Measurements from ENCODE around the gene GLRX.
A peak's percentile ranks its signal among the peaks of the same experiment; 100 is the strongest.
"Not testable (repeated sequence)": the region's sequence is repeated elsewhere in the genome, so short reads cannot be mapped to it uniquely, and the experiment has no call there.

GLRX gene

DNA sequence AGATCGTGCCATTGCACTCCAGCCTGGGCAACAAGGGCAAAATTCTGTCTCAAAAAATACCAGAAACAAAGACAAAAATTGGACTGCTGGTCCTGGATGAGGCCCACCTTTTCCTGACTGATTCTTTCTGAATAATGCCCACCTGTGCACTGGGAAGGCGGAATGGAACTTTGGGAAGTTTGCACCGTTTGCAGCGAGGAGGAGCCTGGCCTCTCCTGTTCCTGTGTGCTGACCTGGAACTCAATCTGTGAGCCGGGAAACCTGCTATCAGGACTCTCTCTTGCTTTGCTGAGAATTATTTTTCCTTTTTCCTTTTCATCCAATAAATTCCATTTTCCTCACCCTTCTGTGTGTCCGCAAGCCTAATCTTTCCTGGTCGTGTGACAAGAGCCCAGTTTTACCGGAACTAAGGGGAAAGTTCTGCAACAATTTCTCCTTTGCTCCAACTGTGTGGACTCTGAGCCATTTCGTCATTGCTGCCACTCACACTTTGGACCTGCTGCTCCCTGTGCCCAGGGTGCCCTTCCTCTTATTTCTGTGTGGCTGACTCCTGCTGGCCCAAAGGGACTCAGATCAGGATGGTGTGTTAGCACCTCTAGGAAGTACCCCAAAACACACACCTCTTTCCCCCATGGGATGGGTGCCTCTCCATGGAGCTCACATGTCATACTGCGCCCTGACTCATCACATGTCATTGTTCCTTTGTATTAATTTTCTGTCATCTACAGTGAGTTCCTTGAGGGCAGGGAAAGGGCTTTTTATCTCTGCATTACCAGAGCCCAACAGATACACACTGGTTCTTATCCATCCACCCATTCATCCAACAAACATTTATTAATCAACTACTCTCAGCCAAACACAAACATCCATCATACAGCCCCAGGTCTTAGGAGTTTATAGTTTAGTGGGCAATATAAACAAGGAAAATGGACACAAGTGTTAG is 4.7 kb upstream of the GLRX start:
- DNase-seq (ENCODE audit: low read depth) = no peak

- DNase-seq (ENCODE audit: low read depth) = no peak
These were observed 3.0 kb upstream of the GLRX start for GRCh38 chr5:95825495-95825894.

DNA sequence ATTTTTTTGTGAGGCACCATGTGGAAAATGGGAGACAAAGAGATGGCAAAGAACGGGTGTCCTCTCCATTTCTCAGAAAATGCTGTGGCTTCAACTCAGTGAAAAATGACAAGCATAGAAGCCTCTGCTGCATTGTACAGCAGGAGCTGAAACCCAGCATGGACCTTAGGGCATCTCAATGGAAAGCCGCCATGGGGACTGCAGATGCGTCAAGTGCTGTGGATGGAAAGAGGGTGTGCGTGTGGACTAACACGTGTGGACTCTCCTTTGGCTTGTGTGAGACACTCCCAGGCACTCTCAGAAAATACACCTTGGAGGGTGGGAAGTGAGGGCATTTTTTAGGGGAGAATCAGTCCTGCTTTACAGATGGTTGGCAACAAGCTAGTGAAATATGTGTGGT is 2.2 kb upstream of the GLRX start:
- no peak for DNase-seq (ENCODE audit: low read depth)

DNA sequence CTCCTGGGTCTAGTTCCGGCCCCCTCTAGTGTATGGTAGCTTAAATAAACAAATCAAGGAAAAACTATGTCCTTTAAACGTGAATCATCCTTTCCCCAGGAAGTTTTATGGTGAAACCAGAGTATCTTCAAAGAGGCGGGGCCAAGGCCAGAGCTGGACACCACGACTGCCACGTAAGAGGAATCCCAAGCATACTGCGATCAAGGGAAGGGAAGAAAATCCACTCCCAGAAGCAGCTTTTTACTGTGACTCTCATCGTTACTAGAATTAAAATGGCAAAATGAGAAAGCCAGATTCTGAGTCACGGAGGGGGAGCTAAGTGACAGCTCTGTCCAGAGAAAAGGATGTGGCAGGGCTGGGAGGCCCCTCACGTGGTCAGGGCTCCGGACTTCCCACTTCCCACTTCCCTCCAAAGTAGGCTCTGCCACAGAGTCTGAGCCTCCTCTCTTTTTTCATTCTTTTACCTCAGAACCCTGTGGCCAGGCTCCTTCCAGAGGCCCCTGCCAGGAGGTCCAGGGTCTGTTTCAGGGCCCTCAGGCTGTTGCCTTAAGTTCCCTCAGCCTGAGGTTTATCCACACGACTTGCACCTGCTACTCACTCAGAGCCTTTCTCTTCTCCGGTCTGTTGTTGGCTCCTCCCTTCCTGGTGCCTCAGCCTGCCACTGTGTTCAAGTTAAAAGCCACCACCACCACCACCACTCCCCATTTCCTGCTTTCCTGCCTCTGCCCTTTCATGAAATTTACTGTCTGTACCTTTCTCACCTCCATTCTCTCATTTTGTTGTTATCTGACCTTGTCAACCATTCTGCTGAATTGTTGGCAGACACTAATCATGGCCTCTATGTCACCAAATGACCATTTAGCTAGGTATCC is 1.4 kb upstream of the GLRX start:
- peak; percentile 97 for DNase-seq (ENCODE audit: low read depth)

GRCh38 chr5:95823218-95823737 is 752 bp upstream of the GLRX start:
- DNase-seq (ENCODE audit: low read depth) = no peak

GRCh38 chr5:95822043-95822541 is 434 bp downstream of the GLRX start:
- peak; percentile 61 for DNase-seq (ENCODE audit: low read depth)

- no peak for DNase-seq (ENCODE audit: low read depth)
These were observed 1.2 kb downstream of the GLRX start for GRCh38 chr5:95821110-95822021.

- no peak for DNase-seq (ENCODE audit: low read depth)
These were observed 4.1 kb downstream of the GLRX start for GRCh38 chr5:95818181-95819147.

DNA sequence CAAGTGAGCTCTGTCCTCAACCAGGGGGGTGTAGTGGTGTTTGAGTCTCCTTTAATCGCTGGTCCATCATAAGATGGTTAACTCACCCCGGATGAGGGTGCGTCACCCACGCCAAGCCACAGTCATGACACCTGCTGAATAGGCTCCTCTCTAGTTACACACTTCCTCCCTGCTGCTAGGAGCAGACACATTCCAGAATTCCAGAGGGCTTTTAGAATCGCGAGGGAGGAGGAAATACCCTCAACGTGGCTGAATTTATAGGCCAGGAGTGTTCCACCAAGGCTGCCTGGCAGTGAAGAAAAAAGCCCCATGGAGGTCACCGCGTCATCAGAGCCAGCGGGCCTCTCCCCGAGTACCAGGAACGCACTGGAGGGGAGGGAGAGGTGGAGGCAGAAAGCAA is 5.1 kb downstream of the GLRX start:
- DNase-seq (ENCODE audit: low read depth) = peak; percentile 84

GRCh38 chr5:95816776-95817175 is 5.8 kb downstream of the GLRX start:
- no peak for DNase-seq (ENCODE audit: low read depth)

GRCh38 chr5:95816341-95816740 is 6.2 kb downstream of the GLRX start:
- no peak for DNase-seq (ENCODE audit: low read depth)

GRCh38 chr5:95815155-95815729 is 7.3 kb downstream of the GLRX start:
- DNase-seq (ENCODE audit: low read depth) = no peak

DNA sequence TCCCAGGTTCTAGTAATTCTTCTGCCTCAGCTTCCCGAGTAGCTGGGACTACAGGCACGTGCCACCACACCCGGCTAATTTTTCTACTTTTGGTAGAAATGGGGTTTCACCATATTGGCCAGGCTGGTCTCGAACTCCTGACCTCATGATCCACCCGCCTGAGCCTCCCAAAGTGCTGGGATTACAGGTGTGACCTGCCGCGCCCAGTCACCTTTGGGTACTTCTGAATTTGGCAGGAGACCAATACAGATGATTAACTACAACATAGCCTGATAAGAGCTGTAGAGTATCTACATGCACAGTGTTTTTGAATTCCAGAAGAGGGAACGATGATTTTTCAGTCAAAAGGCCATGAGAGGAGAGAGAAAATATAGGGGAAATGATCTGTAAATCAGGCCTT is 9.5 kb downstream of the GLRX start:
- not testable (repeated sequence) for DNase-seq (ENCODE audit: low read depth)

- DNase-seq (ENCODE audit: low read depth) = peak; percentile 48
These were observed 10.5 kb downstream of the GLRX start for GRCh38 chr5:95812074-95812471.

DNA sequence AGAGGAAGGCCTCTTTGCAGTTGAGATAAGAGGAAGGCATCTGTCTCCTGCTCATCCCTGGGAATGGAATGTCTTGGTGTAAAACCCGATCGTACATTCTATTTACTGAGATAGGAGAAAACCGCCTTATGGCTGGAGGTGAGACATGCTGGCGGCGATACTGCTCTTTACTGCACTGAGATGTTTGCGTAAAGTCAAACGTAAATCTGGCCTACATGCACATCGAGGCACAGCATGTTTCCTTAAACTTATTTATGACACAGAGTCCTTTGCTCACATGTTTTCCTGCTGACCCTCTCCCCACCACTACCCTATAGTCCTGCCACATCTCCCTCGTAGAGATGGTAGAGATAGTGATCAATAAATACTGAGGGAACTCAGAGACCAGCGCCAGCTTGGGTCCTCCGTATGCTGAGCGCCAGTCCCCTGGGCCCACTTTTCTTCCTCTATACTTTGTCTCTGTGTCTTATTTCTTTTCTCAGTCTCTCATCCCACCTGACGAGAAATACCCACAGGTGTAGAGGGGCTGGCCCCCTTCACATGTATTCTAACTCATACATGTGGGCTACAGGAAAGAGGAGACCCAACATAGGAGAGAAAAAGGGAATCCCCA is 11.0 kb downstream of the GLRX start:
- DNase-seq (ENCODE audit: low read depth) = not testable (repeated sequence)

GRCh38 chr5:95811126-95811423 is 11.5 kb downstream of the GLRX start:
- peak; percentile 63 for DNase-seq (ENCODE audit: low read depth)

DNA sequence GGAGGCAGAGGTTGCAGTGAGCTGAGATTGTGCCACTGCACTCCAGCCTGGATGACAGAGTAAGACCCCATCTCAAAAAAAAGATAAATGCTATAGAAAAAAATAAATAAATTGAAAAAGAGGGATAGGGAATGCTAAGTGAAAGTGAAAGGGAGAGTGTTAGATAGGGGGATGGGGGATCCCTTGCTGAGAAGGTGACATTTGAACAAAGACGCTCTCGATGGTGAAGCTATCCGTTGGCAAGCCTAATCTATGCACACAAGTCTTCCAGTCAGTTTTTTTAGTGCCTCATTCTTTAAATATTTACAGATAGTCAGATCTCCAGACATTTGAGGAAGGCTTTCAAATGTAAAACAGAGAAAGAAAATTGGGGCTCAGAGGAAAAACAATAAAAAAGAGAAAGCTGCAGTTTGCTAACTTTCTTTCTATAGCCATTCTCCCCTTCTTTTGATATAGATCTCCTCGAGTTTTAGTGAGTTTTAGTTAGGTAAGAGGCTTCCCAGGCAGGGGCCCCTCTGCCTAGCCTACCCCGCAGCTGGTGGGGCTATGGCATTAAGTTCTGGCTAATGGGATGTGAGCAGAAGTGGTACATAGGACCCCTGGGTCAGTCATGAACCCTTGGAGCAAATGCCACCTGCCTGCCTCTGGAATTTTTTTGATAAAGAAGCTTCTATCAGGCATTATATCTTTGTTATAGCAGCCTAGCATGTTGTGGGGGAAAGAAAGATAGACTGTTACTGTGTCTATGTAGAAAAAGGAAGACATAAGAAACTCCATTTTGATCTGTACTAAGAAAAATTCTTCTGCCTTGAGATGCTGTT is 12.0 kb downstream of the GLRX start:
- peak; percentile 40 for DNase-seq (ENCODE audit: low read depth)

- DNase-seq (ENCODE audit: low read depth) = peak; percentile 49
These were observed 13.0 kb downstream of the GLRX start for GRCh38 chr5:95809414-95809960.
